ENCODE measurements around the gene SEC23B. TPM values are rescaled to one million over a fixed set of nuclear protein-coding genes. Genes with fewer than 3 reads are reported as not detected.

SEC23B gene
- total and polyA plus RNA-seq, 2 experiments from 2014 or later = 27.2 to 66.6 TPM

DNA sequence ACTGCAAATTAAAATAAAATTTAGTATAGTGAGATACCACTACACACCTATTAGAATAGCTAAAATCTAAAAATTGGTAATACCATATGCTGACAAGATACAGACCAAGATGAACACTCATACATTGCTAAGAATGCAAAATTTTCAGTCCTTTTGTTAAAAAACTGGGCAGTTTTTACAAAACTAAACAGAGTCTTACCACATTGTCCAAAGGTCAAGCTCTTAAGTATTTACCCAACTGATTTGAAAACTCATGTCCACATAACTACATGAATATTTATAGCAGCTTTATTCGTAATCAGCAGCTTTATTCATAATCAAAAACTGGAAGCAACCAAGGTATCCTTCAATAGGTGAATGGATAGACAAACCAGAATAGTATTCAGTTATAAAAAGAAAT, 30.5 kb upstream of the SEC23B start (continued):
- TF ChIP-seq ZNF462 (CRISPR knock-in tag; IDR thresholded peaks at IDR 0.05) (no peak), NANOG (IDR thresholded peaks at IDR 0.05; ENCODE audit: borderline replicate concordance) (no peak), EZH2phosphoT487 (IDR thresholded peaks at IDR 0.05; ENCODE audit: unreplicated experiment) (no peak), STAT1 (IDR thresholded peaks at IDR 0.05; ENCODE audit: unreplicated experiment) (no peak), ZNF114 (CRISPR knock-in tag; IDR thresholded peaks at IDR 0.05) (no peak), POLR2AphosphoS5 (IDR thresholded peaks at IDR 0.05; ENCODE audit: low read depth) (no peak)

- H3K9me2 ChIP-seq (ENCODE audit: insufficient read depth) = no peaks in the 10 kb centered on the region
- H3K36me3 ChIP-seq (ENCODE audit: insufficient read depth) = peaks cover 35% of the 10 kb centered on the region; the same call in 1 of the 2 replicates
- Mint-ChIP-seq H3K9me3 (no peaks in the 10 kb centered on the region), H3K4me3 (no peak overlapping the region), H3K4me1 (no peaks in the 10 kb centered on the region), H3K27ac (no peak overlapping the region), H3K27me3 (ENCODE audit: insufficient read depth, low read depth, poor library complexity) (no peaks in the 10 kb centered on the region), H3K36me3 (ENCODE audit: low read depth) (peaks cover 58% of the 10 kb centered on the region)
- DNase-seq (ENCODE audit: low spot score) = peak; percentile 7
- 0 out of 2 replicates have a peak, but pooled peaks cover 2% of the 10 kb centered on the region for H4K20me1 ChIP-seq (replicated peaks; ENCODE audit: insufficient read depth)
- ATAC-seq = no peak
- no peaks in the 10 kb centered on the region for H3K27me3 ChIP-seq (ENCODE audit: insufficient read depth)
- no peak overlapping the region for H3K4me2 ChIP-seq
- no peak overlapping the region for H3K27ac ChIP-seq (ENCODE audit: low read depth)
- no peak overlapping the region for H2AFZ ChIP-seq
- H3K4me3 ChIP-seq = no peak overlapping the region
- no peak for TF ChIP-seq REST (IDR thresholded peaks at IDR 0.05; ENCODE audit: unreplicated experiment)
- TF ChIP-seq JUNB (IDR thresholded peaks at IDR 0.05; ENCODE audit: unreplicated experiment) = no peak
- TF ChIP-seq NANOG (IDR thresholded peaks at IDR 0.05; ENCODE audit: borderline replicate concordance) = no peak
- H3K79me2 ChIP-seq (replicated peaks; ENCODE audit: insufficient read depth) = no peaks in the 10 kb centered on the region
- H3F3A ChIP-seq (replicated peaks; ENCODE audit: low read depth) = no peaks in the 10 kb centered on the region
- no peaks in the 10 kb centered on the region for H3K4me1 ChIP-seq (ENCODE audit: insufficient read depth)
Observed at GRCh38 chr20:18477821-18478220, 29.9 kb upstream of the SEC23B start.

Measured in GM23338 (cell line).